GM15510 (cell line): ENCODE results near the gene WNK3.

Experiments
- POLR2A ChIP-seq: IDR thresholded peaks from 3 replicates; pipeline ENCODE4 v1.6.1; 2011; ENCODE audit warnings: borderline replicate concordance; ENCODE audit not compliant: insufficient read length; ENCODE audit errors: extremely low read depth

Gene WNK3

GRCh38 chrX:54357414-54358377 lies at the start of gene WNK3:
Gene WNK3 (minus strand): TSS chrX:54358046.
- no peak for TF ChIP-seq POLR2A

GRCh38 chrX:54407266-54407665 lies 49.4 kb upstream of the WNK3 start:
- no peak for TF ChIP-seq POLR2A

- TF ChIP-seq POLR2A, result no peak
Observed at GRCh38 chrX:54397113-54397512, 39.3 kb upstream of the WNK3 start.

- no peak for TF ChIP-seq POLR2A
Observed at GRCh38 chrX:54386314-54386713, 28.5 kb upstream of the WNK3 start.

GRCh38 chrX:54359408-54359807 lies 1.6 kb upstream of the WNK3 start:
- TF ChIP-seq POLR2A, result no peak

GRCh38 chrX:54358424-54359211 lies 772 bp upstream of the WNK3 start:
- TF ChIP-seq POLR2A, result no peak

- no peak for TF ChIP-seq POLR2A
Observed at GRCh38 chrX:54352677-54353076, 5.2 kb downstream of the WNK3 start.

- TF ChIP-seq POLR2A, result no peak
Observed at GRCh38 chrX:54325077-54325476, 32.8 kb downstream of the WNK3 start.

- TF ChIP-seq POLR2A, result no peak
Observed at GRCh38 chrX:54320067-54320466, 37.8 kb downstream of the WNK3 start.

GRCh38 chrX:54306379-54306778 lies 51.5 kb downstream of the WNK3 start:
- TF ChIP-seq POLR2A, result no peak

GRCh38 chrX:54301516-54301915 lies 56.3 kb downstream of the WNK3 start:
- no peak for TF ChIP-seq POLR2A

GRCh38 chrX:54294306-54294705 lies 63.5 kb downstream of the WNK3 start:
- TF ChIP-seq POLR2A, result no peak

GRCh38 chrX:54292755-54293154 lies 65.1 kb downstream of the WNK3 start:
- no peak for TF ChIP-seq POLR2A

GRCh38 chrX:54291758-54292157 lies 66.1 kb downstream of the WNK3 start:
- no peak for TF ChIP-seq POLR2A

GRCh38 chrX:54288968-54289367 lies 68.9 kb downstream of the WNK3 start:
- TF ChIP-seq POLR2A, result no peak
